HG03045 (cell line): ENCODE data around the gene CHRM2.
"Not testable (repeated sequence)": the region's sequence is repeated elsewhere in the genome, so short reads cannot be mapped to it uniquely, and the experiment has no call there.

Experiments
- ATAC-seq: cut with Tn5 transposase; IDR thresholded peaks from one replicate; pipeline ENCODE4 v1.9.1; 2021; ENCODE audit warnings: mild to moderate bottlenecking, moderate library complexity; ENCODE audit not compliant: unreplicated experiment

The CHRM2 gene

DNA sequence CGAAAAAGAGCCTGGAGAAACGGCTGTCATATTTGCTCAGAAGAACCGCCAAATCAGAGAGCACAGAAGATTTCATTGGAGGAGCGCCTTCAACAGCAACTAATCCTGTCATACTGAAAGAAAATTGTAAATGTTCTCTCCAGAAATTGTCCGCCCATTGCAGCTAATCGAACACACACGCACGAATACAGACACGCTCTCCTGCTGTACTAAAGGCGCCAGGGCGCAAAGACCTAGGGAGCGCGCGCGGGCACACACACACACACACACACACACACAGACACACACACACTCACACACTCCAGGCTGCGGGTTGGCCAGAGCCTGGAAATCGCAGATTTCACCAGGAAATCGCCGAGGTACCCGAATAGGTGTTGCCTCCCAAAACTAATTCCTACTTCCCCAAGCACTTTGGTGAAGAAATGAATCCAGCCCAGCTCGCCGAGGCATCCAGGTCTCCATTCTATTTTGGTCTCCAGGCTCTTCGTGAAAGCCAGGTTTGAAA, at the start of gene CHRM2:
Gene CHRM2, plus strand, starts transcription at position 157 of the 505 bp plus-strand sequence. CDS start 146,214 bp downstream, outside the sequence.
- no peak for ATAC-seq

DNA sequence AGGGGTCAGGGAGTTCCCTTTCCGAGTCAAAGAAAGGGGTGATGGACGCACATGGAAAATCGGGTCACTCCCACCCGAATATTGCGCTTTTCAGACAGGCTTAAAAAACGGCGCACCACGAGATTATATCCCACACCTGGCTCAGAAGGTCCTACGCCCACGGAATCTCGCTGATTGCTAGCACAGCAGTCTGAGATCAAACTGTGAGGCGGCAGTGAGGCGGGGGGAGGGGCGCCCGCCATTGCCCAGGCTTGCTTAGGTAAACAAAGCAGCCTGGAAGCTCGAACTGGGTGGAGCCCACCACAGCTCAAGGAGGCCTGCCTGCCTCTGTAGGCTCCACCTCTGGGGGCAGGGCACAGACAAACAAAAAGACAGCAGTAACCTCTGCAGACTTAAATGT, 37.1 kb upstream of the CHRM2 start:
- ATAC-seq: not testable (repeated sequence)

- no peak for ATAC-seq
Measured at GRCh38 chr7:136845899-136846465, 22.5 kb upstream of the CHRM2 start.

DNA sequence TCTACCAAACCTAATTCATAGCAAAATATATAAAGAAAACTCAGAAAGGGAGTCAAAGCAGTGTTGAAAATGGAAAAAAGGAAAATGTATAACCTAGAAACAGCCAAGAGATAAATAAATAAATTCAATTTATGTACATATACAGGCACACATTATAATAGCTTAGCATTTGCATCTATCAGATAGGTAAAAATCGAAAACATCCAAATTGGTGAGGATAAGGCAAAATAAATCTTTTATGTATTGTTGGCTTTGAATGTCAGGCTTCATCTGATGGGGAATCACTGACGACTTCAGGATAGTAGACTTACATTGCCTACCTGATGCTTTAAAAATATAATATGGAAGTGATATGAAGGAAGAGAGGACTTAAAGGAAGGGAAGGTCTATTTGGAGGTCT, 20.6 kb upstream of the CHRM2 start:
- ATAC-seq: no peak

- no peak for ATAC-seq
Measured at GRCh38 chr7:136853654-136854053, 14.8 kb upstream of the CHRM2 start.

DNA sequence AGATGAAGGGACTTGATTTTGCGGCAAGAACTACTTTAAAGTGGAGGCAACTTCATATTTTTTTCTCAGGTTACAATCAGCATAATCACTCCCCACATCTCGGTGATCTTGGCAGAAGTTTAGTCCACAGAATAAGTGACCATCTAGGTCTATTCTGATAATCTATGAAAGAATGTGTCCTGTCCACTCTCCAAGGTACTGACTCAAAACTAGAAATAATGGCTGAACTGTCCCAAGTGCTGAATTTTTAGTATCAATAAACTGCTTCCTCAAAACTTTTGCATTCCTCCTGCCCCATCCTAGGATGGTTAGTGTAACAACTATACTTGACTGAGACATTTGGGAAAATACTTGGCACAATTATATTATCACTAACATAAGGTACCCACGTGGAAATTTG, 10.9 kb upstream of the CHRM2 start:
- no peak for ATAC-seq

- ATAC-seq: no peak
Measured at GRCh38 chr7:136859803-136860202, 8.6 kb upstream of the CHRM2 start.

DNA sequence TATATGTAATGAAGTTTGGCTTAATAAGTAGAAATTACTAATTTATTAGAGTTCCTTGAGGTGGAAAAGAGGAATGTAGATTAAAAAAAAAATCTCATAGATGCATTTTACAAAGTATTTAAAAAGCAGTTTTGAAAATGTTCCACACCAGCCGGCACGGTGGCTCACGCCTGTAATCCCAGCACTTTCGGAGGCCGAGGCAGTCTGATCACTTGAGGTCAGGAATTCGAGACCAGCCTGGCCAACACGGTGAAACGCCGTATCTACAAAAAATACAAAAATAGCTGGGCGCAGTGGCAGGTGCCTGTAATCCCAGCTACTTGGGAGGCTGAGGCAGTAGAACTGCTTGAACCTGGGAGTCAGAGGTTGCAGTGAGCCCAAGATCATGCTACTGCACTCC, 3.2 kb upstream of the CHRM2 start:
- no peak for ATAC-seq

DNA sequence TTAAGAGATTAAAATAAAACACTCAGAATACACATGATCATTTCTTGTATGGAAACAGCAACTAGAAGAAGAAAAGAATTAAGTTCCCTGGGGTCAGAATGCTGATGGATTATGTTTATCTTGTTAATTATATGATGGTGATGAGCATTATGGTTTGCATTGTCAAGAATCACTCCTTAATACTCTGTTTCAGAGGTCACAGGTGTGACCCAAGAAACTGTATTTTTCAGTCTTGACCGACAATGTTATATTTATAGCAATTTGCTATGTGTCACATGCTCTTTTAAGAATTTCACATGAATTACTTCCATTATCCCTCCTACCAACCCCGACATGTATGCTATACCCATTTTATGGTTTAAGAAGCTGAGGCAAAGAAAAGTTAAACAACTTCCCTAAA, 2.7 kb upstream of the CHRM2 start:
- no peak for ATAC-seq

- no peak for ATAC-seq
Measured at GRCh38 chr7:136869001-136869961, 829 bp downstream of the CHRM2 start.

- no peak for ATAC-seq
Measured at GRCh38 chr7:136869991-136870865, 1.8 kb downstream of the CHRM2 start.

DNA sequence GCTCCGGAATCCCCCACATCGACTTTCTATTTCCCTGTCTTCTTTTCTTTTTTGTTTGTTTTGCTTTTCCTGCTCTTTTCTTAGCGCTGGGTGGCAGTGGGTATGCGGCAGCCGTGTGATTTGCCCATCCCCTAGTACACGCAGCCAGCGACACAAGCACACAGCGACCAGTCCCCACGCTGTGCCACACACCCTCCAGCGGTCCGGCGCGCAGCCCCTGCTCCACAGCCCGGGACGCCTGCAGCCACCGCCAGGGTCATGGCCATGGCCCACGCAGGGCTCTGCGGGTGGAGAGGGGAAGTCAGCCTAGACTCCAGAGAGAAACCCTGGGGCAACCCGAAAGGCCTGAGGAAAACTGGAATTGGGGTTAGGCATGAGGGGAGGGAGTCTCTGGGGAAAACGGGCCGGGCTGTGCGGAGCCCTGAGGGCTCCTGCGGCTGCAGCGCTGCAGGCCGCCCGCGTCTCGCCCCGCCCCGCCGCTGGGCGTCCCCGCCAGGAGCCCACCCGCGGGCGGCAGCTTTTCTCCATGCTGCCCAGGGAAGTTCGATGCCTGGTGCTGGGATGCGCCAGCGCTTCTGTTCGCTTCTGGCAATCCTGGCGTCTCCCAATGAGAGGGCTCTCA, 2.5 kb downstream of the CHRM2 start:
- no peak for ATAC-seq

- no peak for ATAC-seq
Measured at GRCh38 chr7:136874393-136875032, 6.1 kb downstream of the CHRM2 start.

GRCh38 chr7:136877509-136877908, 9.1 kb downstream of the CHRM2 start:
- no peak for ATAC-seq

- no peak for ATAC-seq
Measured at GRCh38 chr7:136877990-136878389, 9.5 kb downstream of the CHRM2 start.

DNA sequence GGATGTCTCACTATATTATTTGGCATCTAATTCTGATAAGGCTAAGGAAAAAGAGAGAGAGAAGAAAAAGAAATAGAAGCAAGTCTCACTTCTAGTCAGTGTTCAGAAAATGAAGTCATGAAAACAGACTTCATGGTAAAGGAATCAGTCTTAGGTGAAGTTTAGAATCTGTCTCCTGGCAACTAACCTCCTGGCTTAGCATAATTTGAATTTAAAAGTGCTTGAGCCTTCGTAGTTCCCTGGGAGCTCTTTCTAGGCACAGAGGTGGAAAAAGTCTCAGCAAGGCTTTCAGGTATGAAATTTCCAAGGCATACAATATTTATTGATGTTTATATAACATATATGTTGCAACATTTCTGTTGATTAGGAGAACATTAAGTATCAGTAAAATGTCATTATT, 10.4 kb downstream of the CHRM2 start:
- no peak for ATAC-seq

DNA sequence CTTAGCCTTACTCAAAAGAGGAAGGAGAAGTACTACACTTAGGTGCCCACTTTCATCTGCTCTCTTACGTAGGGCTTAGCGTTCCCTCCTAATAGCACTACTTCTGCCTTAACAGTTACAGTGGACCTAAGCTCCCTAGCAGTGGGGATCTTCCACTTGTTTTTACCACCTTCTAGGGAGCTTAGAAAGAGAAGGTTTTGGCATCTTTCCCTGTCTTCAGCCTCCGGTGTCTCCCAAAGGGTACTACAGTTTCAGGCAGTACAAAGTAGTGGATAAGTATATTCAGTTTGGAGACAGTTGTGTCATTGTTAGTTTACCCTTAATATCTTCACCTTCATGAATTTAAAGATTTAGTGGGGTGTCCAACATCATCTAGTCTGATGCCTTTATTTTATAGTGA, 14.6 kb downstream of the CHRM2 start:
- ATAC-seq: no peak

- no peak for ATAC-seq
Measured at GRCh38 chr7:136884492-136884891, 16.0 kb downstream of the CHRM2 start.

DNA sequence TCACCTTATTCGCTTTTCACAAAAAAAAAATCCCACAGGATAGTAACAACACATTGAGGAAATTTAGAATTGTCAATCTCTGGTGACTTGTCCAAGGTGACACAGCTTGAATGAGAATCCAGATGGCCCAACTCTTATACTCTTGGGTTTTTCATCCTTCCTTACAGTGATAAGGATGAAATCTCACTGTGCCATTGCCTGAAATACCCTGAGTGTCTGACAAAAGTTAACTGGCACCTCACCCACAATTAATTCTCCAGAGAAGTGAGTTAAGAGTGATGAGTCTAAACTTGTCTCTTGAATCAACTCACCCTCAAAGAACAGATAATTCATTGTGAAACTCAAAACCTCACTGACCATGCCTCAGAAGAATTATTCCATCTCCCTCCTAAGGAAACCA, 18.9 kb downstream of the CHRM2 start:
- no peak for ATAC-seq

- ATAC-seq: no peak
Measured at GRCh38 chr7:136890399-136890798, 21.9 kb downstream of the CHRM2 start.
